Activated effector memory CD4-positive, alpha-beta T cell treated with Interleukin-2 at 50 U/mL for 16 hours (primary cell): ENCODE measurements around the gene BRAT1.

Experiments used
- DNase-seq: peaks from one replicate; pipeline ENCODE4 v3.0.0-alpha.2; 2020

BRAT1 gene

DNA sequence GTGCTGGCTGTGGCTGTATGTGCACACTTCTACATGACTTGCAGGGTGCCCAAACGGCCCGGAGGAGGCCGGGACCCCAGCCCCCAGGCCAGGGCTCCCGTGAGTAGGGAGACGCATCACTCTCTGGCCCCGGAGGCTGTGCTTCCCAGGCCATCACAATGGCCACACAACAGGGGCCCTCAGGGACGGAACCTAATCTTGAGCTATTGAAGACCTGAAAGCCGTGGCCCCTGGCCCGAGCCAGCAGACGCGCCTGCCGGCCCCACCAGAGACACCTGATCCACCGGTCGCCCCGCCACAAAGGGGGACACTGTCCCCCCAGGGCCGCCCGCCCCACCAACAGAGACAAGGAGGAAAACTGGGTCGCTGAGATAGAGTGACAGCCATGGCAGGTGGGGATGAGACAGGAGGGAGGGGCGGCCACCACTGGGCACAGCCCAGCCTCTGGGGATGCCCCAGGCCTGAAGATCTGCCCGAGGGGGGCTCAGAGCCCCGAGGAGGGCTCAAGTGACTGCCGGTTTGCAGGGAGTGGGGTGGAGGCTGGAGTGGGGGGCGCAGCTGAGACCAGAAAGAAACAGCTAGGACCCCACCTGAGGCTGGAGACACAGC is 45.9 kb downstream of the BRAT1 start:
- DNase-seq, result no peak

DNA sequence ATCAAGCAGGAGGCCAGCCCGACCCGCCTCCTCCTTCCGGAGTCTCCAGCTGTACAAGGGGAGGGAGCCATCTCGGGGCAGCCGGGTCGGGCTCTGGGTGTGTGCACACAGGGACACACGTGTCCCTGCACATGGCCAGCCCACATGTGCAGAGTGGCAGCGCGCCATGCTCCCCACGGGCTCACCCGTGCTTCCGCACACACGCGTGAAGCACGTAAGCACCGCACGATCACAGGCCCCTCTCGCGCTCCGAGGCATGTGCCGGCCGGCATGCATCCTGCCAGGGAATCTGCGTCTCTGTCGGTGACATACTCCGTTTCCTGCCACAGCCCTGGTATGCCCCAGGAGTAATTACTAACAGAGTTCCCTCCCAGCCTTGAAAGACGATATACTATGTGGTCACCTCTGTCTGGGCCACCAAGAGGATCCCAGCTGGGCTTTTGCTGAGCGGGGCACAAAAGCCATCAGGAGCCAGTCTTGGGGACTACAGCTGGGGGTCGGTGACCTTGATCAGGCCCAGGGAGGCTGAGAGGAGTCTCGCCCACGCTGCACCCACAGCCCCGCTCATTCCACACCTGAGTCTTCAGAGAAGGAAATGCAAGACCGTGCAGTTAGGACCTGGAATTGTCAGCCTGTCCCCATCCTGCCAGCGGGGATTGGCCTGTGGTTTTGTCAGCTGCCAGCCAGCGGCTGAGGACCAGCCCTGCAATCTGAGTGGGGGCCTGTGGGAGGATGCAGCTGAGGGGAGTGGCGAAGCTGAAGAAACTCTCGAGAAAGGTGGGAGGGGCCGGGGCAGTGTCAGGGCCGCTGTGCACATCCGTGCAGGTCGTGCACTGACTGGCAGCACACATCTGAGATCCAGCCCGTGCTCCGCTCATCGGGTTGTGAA is 46.8 kb downstream of the BRAT1 start:
- peak; percentile 80 for DNase-seq

DNA sequence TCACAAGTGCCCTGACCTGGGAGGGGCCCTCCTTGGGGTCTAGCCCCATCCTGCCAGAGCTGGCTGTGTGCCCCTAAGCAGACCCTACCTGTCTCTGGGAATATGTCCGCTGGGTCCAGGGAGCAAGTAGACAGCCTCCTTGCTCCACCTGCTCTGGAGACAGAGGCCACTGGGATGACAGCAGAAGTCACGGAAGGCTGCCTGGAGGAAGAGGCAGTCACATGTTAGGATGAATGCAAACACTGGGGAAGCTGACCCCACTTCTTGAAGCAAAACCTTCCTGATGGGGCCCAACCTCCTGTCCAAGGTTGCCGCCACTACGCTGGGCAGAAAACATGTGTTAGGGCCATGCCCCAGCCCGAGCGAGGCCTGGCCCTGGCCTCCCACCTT is 47.4 kb downstream of the BRAT1 start:
- DNase-seq, result no peak

DNA sequence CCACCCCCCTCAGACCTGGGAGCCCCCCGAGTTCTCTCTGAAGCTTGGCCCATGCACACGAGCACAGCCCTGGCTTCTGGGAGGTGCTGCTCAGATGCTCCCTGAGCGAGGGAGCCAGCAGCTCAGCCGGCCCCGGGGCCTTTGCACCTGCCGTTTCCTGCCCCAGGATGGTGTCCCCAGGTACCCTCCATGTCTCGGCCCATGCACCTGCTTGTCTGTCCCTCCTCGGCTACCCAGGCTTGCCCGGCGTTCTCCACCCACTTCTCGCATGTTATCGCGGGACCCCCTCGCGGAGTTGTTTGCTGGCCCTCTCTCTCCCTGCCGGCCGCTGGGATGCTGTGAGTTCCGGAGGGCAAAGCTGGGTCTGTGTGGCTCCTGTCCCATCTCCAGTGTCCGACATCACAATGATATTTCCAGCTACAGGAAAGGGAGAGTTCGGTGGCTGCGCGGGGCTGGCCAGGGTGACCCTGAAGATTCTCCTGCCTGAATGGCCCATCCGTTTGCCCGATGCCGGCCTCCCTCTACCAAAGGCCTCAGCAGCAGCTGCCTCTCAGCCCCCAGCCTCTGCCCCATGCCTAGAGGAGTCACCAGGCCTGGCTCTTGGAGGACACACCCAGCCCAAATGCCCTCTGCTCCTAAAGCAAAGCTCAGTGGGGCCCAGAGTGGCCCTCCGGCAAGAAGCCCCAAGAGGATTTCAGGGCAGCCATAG is 48.0 kb downstream of the BRAT1 start:
- DNase-seq, result no peak

DNA sequence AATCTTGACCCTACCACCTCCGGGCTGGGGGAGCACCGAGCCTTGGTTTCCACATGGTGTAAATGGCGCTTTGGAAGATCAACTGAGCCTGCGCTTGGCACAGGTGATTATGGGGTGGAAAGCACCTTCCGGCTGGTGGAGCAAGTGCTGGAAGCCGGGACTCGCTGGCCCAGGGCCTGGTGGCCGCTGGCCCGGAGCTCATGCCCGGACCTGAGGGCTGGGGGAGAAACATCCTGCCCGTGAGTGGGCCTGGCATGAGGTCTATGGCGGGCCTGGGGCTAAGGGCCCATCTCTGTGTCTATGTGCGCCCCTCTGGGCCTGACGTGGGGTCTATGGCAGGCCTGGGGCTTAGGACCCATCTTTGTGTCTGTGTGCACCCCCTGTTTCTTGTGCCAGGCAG is 49.9 kb downstream of the BRAT1 start:
- no peak for DNase-seq

DNA sequence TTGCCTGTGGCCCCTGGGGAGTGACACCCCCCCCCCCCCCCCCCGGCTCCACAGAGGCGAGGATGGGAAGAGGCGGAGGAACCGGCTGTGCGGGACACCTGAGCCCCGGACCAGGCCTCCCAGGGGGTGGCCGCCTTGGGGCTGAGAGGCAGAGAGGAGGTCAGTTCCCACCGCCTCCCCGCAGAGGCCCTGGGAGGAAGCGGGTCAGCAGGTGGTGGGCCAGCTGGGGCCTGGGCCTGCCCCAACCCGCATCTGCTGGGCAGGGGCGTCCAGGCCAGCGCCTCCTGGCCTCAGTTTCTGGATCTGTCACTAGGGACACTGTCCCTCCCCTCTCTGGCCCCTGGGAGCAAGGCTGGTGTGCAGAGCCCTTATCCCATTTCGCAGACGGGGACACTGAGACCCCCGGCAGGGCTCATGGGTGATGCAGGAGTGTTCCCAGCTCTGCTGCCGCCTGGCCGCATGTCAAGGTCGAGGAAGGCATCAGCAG is 50.4 kb downstream of the BRAT1 start:
- DNase-seq, result no peak

DNA sequence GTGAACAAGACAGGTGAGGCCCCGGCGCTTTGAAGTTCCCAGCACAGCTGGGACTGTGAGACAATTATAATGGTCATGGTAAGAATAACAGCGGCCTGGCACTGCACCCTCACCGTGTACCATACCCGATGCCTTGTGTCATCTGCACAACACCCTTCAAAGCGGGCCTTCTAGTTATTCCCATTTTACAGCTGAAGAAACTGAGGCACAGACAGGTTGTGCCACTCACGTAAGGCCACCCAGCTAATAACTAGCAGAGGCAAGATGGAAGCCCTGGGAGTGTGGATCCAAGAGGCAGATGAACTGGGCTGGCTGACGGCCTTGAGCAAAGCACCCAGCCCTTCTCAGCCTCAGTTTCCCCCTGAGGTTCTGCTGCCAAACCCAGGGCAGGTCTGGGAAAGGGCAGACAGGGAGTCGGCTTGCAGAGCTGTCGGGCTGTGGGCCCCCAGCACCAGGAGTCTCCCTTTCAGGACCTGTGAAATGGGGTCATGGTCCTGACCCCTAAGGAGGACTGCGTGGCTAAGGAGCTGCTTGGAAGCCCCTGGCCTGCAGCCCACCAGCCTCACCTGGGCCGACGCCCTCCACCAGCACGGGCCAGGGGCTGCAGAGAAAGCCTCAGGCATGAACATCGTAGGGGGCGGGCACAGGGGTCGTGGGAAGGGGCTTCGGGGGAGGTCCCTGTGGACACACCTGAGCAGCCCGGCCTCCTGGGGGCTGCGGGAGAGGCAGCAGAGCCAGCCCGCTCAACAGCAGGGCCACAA is 51.0 kb downstream of the BRAT1 start:
- no peak for DNase-seq

DNA sequence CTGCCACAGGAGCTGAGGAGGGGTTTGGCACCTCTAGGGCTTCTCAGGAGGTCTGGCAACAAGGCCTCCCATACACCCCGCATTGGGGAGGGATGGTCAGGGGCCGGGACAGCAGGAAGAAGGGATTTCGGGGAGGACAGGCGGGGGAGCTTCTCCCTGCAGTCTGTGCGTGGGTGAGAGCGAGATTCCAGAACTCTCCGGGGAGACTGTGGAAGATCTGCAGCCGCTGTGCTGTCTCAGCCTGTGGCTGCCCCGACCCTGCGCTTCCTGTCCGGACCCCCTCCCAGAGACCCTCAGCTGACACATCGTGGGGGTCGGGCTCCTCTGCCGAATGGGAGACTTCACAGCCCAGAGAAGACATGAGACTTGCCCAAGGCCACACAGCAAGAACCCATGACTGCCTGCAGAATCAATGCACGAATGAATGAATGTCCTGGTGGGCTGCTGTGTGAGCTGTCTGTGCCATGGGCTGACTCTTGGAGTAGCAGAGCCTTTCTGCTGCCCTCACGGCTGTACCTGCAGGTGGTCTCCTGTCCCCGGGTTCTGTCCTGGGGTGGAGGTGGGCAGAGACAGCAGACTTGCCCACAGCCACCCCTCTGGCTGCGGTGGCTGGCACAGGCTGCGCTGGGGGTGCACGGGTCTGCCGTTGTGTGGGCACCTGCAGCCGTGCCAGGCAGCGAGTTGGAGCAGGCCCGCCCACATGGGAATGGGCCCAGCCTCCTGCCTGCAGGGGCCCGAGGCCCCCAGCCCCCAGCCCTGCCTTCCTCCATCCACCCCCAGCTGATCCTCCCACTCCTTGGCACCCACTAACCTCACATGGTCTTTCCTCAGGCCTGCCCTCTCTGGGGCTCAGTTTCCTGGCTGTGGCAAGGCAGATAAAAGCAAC is 52.0 kb downstream of the BRAT1 start:
- DNase-seq, result no peak

DNA sequence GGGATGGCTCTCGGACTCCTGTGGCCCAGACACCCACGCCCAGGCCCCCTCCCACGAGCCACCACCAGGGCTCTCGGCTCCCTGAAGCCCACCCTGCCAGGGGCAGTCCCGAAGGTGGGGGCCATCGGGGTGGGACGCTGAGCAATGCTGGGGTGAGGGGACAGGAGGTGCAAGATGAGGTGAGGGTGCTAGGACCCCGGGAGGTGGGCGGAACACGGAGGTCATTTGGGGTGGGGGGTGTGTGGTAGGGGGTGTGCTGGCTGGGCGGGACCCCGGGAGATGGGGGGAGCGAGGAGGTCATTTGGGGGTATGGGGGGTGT is 52.7 kb downstream of the BRAT1 start:
- DNase-seq, result no peak

DNA sequence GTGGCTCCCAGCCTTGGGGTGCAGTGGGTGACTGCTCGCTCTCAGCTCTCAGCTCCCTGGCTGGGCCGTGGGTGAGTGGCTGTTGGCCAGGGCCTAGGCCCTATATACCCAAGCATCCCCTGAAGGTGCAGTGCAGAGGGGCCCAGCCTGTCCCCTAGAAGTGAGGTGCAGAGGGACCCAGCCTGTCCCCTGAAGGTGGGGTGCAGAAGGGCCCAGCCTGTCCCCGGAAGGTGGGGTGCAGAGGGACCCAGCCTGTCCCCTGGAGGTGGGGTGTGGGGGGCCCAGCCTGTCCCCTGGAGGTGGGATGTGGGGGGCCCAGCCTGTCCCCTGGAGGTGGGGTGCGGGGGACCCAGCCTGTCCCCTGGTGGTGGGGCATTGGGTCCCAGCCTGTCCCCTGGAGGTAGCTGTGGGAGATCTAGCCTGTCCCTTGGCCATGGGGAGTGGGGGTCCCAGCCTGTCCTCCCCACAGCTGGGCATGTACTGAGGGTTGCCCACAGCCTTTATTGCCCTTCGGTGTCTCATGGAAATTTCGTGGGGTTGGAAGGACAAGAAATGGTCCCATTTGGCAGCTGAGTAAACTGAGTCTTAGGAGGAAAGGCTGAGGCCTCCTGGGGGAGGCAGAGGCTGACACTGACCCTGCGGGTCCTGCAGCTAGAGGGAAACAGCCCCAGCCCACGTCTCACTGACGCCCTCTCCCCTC is 53.2 kb downstream of the BRAT1 start:
- no peak for DNase-seq

DNA sequence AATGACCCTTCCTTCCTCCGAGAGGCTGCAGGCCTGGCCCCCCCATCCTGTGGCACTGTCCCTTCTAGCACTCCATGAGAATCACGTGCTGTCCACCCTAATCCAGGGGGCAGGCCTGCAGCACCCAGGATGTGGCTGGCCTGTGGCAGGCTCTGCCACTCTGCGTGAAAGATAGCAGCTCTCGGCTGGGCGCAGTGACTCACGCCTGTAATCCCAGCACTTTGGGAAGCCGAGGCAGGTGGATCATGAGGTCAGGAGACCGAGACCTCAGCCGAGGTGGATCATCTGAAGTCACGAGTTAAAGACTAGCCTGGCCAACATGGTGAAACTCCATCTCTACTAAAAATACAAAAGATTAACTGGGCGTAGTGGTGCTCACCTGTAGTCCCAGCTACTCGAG is 54.6 kb downstream of the BRAT1 start:
- DNase-seq, result no peak

DNA sequence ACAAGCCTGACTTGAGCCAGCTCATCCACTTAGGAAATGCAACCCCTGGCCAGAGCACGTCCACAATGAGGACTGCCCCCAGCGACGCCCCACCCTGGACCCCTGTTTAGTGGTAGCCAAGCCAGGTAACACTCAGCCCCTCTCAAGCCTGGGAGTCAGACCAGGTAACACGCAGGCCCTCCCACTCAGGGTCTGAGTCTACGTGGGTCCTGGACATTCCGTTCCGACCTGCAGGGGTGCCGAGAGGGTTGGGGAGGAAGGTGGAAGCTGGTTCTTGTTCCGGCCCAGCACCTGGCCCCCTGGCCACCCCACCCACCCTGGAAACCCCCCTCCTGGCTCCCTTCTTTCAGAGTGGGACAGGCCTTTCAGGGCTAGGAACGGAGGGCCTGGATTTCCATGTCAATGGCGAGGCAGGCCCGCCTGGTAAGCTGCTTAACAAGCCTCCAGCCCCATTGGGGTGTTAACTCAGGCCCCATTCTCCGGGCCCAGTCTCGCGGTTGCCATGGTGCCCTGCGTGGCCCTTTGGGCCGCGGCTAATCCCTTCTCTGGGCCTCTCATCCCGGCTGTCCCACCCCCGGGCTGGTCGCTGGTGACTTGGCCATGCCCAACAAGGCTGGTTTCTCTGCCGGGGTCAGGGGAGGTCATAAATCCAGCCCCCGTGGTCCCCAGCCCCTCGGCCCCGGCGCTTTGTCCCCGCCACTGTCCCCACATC is 55.4 kb downstream of the BRAT1 start:
- DNase-seq, result no peak

DNA sequence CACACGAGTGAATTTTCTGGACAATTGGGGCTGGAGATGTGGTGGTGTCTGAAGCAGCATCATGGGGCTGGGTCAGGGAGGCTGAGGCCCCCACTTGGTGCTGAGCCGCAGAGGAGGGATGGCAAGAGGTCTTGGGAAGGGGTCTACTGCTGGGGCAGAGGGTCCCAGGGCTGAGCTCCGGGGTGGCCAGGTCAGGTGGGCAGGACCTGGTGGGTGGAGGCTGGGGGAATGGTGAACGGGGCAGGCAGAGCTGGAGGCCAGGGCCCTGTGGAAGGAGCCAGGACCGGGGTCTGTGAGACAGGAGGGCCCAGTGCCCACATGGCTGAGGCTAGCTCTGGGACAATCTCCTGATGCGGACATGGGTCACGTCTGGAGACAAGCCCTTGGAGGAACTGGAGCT is 56.1 kb downstream of the BRAT1 start:
- no peak for DNase-seq

DNA sequence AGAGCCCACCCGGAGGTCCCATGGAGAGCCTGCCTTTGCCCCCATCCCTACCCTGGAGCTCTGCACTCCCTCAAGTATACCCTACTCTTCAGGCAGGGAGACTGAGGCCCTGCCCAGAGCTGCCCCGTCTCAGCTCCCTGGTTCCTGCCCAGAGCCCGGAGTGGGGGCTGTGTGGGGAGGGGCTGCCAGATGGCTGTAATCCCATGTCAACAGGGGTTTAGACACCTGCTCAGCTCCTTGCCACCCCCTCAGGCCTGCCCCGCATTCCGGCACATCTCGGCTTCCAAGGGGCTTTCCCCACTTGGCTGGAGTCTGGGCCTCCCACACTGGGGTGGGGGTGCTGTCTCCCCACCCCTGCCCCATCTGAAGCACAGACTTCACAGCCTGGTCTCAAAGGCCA is 56.6 kb downstream of the BRAT1 start:
- no peak for DNase-seq

DNA sequence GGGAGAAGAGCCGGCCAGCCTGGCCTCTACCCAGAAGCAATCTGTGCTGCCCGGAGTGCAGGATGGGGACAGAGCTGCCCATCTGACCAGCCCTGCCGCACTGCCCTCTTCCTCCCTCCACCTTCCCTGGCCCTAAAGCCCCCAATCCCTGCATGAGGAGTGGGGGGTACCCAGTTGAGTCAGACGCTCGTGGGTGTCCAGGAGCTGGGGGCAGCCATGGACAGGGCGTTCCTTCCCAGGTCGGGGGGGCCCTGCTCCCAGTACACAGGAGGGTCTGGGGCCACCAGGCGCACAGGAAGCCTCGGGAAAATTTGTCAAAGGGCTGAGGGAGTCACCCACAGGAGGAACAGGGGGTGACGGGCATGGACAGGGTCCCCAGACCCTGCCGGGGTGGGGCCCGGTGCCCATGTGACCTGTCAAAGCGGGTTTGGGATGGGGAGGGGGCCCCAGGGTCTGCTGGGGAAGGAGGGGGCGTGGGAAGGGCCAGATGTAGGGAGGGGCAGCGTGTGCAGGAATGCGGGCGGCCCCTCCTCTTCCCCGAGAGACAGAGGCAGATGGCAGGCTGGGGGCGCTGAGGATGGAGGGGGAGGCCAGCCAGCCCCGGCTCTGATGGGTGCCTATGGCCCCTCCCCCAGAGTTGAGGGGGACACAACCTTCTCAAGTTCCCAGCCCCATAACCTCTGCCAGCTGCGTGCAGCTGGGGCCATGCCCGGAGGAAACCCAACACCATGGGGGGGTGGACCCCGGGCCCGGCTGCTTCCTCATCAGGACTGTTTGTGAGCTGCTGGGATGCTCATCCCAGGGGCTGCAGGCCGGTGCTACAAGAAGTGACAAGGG is 57.6 kb downstream of the BRAT1 start:
- no peak for DNase-seq

DNA sequence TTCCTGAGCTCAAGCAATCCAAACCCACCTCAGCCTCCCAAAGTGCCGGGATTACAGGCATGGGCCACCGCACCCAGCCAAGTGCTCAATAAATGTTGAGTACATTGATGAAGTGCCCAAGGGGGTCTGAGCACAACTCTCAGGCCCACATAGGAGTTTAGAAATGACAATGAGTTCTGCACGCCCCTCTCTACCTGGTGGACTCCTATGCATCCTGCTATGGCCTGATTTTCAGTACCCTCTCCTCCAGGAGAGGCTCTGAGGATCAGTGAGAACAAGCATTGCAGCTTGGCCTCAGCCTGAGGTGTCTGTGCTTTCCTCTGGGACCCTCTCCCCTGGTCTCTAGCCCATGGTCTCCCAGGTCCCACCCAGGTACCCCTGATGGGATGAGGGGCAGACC is 58.3 kb downstream of the BRAT1 start:
- DNase-seq, result no peak

DNA sequence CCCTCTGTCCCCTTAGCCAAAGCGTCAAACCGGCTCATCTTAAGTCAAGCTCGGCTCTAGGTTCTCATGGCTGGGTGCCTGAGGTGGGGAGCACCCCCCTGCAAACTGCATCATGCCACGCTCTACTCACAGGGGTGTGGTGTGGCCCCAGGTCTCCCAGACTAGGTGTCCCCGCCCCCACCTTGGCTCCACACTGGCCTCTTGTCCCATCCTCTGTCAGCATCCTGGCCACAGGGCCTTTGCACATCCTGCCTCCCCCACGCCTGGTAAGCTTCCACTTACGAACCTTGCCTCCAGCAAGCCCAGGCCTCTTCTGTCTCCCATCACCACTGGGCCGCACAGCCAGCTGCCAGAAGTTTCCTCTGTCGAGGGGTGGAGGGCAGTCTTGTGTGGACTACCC is 58.9 kb downstream of the BRAT1 start:
- DNase-seq, result no peak

DNA sequence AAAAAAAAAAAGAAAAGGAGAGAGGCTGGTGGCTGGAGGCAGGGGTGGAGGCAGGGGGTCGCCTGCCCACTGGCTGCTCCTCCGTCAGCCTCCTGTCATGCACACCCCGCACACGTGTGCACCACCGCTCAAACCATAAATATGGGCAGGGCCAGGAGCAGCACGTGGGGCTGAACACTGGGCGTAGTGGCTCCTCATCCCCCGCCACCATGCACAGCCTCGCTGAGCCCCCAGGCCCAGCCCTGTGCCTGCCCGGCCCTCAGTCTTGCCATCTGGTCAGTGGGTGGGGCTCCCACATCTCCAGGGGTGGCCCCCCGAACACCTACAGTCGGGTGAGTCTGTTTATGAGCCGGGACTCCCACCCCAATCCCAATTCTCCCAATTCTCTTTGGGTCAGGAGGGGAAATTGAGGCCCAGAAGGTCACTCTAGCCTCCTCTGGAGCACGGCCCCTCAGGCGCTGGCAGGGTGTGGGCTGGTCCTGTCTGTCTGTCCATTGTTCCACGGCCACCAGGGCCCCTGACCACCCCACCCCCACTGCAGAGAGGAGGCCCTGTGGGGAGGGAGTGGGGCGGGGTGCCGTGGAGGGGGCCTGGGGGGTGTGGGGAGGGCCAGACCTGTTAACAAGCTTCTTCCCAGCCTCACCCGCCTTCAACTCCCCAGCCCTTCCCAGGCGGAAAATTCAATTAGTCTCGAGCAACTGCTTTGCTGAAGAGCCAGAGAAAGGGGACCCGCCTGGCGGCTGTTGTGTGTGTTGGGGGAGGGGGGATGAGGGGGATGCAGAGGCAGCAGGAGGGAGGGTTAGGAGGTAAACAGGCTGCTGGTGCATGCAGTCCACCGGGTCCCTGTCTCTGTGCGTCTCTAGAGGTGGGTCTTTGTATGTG is 59.7 kb downstream of the BRAT1 start:
- no peak for DNase-seq
